ENCODE measurements around the gene ACD. TPM values are rescaled to one million over a fixed set of nuclear protein-coding genes. Genes with fewer than 3 reads are reported as not detected.
A peak's percentile ranks its signal among the peaks of the same experiment; 100 is the strongest.

ACD gene
- total and polyA plus RNA-seq, 10 donors, result 16.9 to 31.7 (median 24.0) TPM

DNA sequence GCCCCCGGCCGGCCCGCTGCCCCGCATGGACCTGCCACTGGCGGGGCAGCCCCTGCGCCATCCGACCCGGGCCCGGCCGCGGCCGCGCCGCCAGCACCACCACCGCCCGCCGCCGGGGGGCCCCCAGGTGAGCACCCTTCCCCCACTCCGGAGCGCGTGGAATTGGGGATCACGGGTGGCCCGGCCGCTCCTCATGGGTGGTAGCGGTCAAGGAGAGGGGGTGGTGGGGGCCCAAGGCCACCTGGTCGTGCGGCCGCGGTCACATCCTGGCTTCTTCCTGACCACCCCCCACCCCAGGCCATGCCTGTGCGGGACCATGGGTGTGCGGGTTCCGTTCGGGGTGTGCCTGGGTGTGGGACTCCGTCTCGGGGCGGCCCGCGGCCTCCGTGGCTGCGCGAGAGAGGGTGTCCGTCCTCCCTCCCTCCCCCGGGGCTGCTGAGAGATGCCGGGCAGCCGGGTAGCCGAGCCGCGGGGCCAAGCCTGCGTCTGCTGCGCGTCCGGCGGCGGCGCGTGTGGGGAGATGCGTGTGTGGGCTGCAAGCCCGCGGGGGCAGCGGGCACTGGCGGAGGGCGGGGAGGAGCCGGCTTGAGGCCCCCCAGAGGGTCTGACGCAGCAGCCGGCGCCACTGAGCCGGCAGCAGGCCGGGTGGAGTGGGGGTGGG lies 6.8 kb downstream of the ACD start:
- Histone ChIP-seq H3K9me3 (no peaks in the 10 kb centered on the region), H3K4me3 (peak overlapping the region in 5 of 8 donors; percentile 13 to 46 (median 19)), H3K27me3 (replicated peaks in 1 of 7) (peaks cover 0 to 68% (median 11%) of the 10 kb centered on the region in 7 donors), H3K4me1 (peaks cover 0 to 38% (median 4%) of the 10 kb centered on the region in 6 donors), H3K36me3 (peaks cover 0 to 96% (median 58%) of the 10 kb centered on the region in 6 donors), H3K27ac (no peak overlapping the region)
- DNase-seq, result no peak
- 50 to 74% (median 61%) methylated on average over 49 to 68 of the region's 68 CpGs for WGBS, 5 donors
- TF ChIP-seq POLR2A (IDR thresholded peaks at IDR 0.05), result no peak
- TF ChIP-seq CTCF (IDR thresholded peaks at IDR 0.05 in 8 of 11, conservative IDR thresholded peaks at IDR 0.05 in 3 of 11), result no peak
- peak in 1 of 3 donors; percentile 40 for TF ChIP-seq POLR2AphosphoS5 (IDR thresholded peaks at IDR 0.05)
- intact Hi-C loops (cut with DNase I; ENCODE audit: low total_unique reads), result no loop called here

DNA sequence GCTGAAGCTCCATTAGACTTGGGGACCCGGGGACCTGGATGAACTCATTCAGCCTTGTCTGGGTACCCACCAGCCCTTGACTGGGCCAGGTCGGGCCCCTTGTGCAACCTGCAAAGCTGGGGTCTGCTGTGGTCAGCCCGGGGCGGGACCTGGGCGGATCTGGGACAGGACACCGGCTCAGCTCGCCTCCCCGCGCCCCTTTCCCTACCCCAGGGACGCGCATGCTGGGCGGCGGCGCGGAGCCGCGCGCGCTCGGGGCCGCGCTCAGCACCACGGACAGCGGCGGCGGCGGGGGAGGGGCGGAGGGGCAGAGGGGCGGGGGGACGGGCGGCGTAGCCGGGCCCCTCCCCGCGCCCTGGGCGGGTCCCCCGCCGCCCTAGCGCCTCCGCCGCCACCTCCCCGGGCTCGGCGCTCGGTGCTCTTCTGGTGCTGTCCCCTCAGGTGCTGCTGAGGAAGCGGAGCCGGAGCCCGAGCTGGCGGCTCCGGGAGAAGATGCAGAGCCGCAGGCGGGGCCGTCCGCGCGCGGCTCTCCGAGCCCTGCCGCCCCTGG lies 7.4 kb downstream of the ACD start:
- TF ChIP-seq POLR2AphosphoS5 (IDR thresholded peaks at IDR 0.05) (no peak), CTCF (IDR thresholded peaks at IDR 0.05 in 8 of 11, conservative IDR thresholded peaks at IDR 0.05 in 3 of 11) (no peak), POLR2A (IDR thresholded peaks at IDR 0.05) (no peak)
- Histone ChIP-seq H3K4me3 (peak overlapping the region in 4 of 8 donors; percentile 19 to 46 (median 26)), H3K4me1 (peaks cover 0 to 38% (median 2%) of the 10 kb centered on the region in 6 donors), H3K36me3 (peaks cover 0 to 96% (median 54%) of the 10 kb centered on the region in 6 donors), H3K9me3 (no peaks in the 10 kb centered on the region), H3K27me3 (replicated peaks in 1 of 7) (peaks cover 0 to 74% (median 11%) of the 10 kb centered on the region in 7 donors), H3K27ac (no peak overlapping the region)
- intact Hi-C loops (cut with DNase I; ENCODE audit: low total_unique reads), result no loop called here
- no peak for DNase-seq
- WGBS, 5 donors, result 36 to 72% (median 61%) methylated on average over 25 to 59 of the region's 59 CpGs

DNA sequence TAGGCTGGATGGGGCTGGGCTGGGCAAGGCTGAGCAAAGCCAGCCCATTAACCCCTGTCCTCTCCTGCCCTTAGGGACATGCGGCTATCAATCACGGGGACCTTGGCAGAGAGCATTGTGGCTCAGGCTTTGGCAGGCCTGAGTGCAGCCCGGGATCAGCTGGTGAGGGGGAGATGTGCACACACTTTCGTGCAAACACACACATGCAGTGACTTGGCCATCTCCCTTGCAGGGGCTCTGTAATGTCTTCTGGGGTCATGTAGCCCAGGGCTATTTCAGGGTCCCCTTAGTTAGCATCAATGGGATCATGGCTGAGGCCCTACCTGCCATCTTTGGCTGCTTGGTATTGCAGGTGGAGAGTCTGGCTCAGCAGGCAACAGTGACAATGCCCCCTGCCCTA lies 8.2 kb downstream of the ACD start:
- TF ChIP-seq POLR2AphosphoS5 (IDR thresholded peaks at IDR 0.05), result no peak
- TF ChIP-seq POLR2A (IDR thresholded peaks at IDR 0.05), result no peak
- TF ChIP-seq CTCF (IDR thresholded peaks at IDR 0.05 in 8 of 11, conservative IDR thresholded peaks at IDR 0.05 in 3 of 11), result no peak
- Histone ChIP-seq H3K4me1 (peaks cover 0 to 40% (median 2%) of the 10 kb centered on the region in 6 donors), H3K27ac (no peak overlapping the region), H3K9me3 (no peaks in the 10 kb centered on the region), H3K27me3 (replicated peaks in 1 of 7) (peaks cover 0 to 82% (median 11%) of the 10 kb centered on the region in 7 donors), H3K36me3 (peaks cover 0 to 96% (median 53%) of the 10 kb centered on the region in 6 donors), H3K4me3 (no peak overlapping the region)
- DNase-seq, result no peak
- 85 to 96% (median 91%) methylated on average over 4 of the region's 4 CpGs for WGBS, 5 donors
- intact Hi-C loops (cut with DNase I; ENCODE audit: low total_unique reads), result no loop called here

- intact Hi-C loops (cut with DNase I; ENCODE audit: low total_unique reads), result no loop called here
- peaks cover 0 to 49% (median 7%) of the 10 kb centered on the region in 6 donors for H3K4me1 ChIP-seq
- peaks cover 0 to 87% (median 15%) of the 10 kb centered on the region in 7 donors for H3K27me3 ChIP-seq (replicated peaks in 1 of 7)
- DNase-seq, result no peak
- no peak overlapping the region for H3K27ac ChIP-seq
- no peaks in the 10 kb centered on the region for H3K9me3 ChIP-seq
- no peak for TF ChIP-seq CTCF (IDR thresholded peaks at IDR 0.05 in 8 of 11, conservative IDR thresholded peaks at IDR 0.05 in 3 of 11)
- no peak for TF ChIP-seq POLR2AphosphoS5 (IDR thresholded peaks at IDR 0.05)
- TF ChIP-seq POLR2A (IDR thresholded peaks at IDR 0.05), result no peak
- H3K4me3 ChIP-seq, result no peak overlapping the region
- WGBS, 5 donors, result 84 to 95% (median 89%) methylated on average over 4 to 7 of the region's 7 CpGs
- peaks cover 0 to 96% (median 50%) of the 10 kb centered on the region in 6 donors for H3K36me3 ChIP-seq
Observed at GRCh38 chr16:67651039-67651438, 9.0 kb downstream of the ACD start.

All from spleen (tissue), 11 donors.